MM.1S (cell line): ENCODE data around the gene TSPY1.
"Not testable (repeated sequence)": the region's sequence is repeated elsewhere in the genome, so short reads cannot be mapped to it uniquely, and the experiment has no call there.

Experiments
- DNase-seq: peaks from one replicate; pipeline ENCODE4 v3.0.0-alpha.2; 2015
- H2AFZ ChIP-seq: fragments of 300-600 bp; sonication (generic); 2 replicates; pipeline ENCODE4 v1.6.0; 2016; ENCODE audit warnings: antibody characterized with exemption, low read length
- H3F3A ChIP-seq: fragments of 300-600 bp; sonication (generic); 2 replicates; pipeline ENCODE4 v1.6.1; 2016; ENCODE audit warnings: mild to moderate bottlenecking, antibody characterized with exemption, low read length, moderate library complexity, mixed read lengths; ENCODE audit not compliant: insufficient read depth
- H3K27ac ChIP-seq: fragments of 300-600 bp; sonication (generic); 2 replicates; pipeline ENCODE4 v1.5.1; 2016; ENCODE audit warnings: mild to moderate bottlenecking, low read length
- H3K27me3 ChIP-seq: fragments of 300-600 bp; sonication (generic); replicated peaks from 2 replicates; pipeline ENCODE4 v1.6.0; 2016; ENCODE audit warnings: low read length; ENCODE audit not compliant: insufficient read depth
- H3K36me3 ChIP-seq: fragments of 300-600 bp; sonication (generic); replicated peaks from 2 replicates; pipeline ENCODE4 v1.6.1; 2016; ENCODE audit warnings: mild to moderate bottlenecking, low read length, mixed read lengths; ENCODE audit not compliant: insufficient read depth
- H3K4me1 ChIP-seq: fragments of 300-600 bp; sonication (generic); 2 replicates; pipeline ENCODE4 v1.6.1; 2016; ENCODE audit warnings: low read length, mixed read lengths
- H3K4me2 ChIP-seq: fragments of 300-600 bp; sonication (generic); 2 replicates; pipeline ENCODE4 v1.6.0; 2016; ENCODE audit warnings: low read depth, low read length
- H3K4me3 ChIP-seq: fragments of 300-600 bp; sonication (generic); 2 replicates; pipeline ENCODE4 v1.5.1; 2016; ENCODE audit warnings: low read length, mixed read lengths
- H3K79me2 ChIP-seq: fragments of 300-600 bp; sonication (generic); 2 replicates; pipeline ENCODE4 v1.6.1; 2016; ENCODE audit warnings: mixed run types, low read length, mixed read lengths
- H3K9ac ChIP-seq: fragments of 300-600 bp; sonication (generic); 2 replicates; pipeline ENCODE4 v1.6.1; 2016; ENCODE audit warnings: low read length, mixed read lengths
- H3K9me2 ChIP-seq: fragments of 300-600 bp; sonication (generic); replicated peaks from 2 replicates; pipeline ENCODE4 v1.6.1; 2016; ENCODE audit warnings: mild to moderate bottlenecking, low read length, mixed read lengths; ENCODE audit not compliant: insufficient read depth
- H3K9me3 ChIP-seq: fragments of 300-600 bp; sonication (generic); replicated peaks from 2 replicates; pipeline ENCODE4 v1.6.1; 2016; ENCODE audit warnings: mild to moderate bottlenecking, low read length, mixed read lengths; ENCODE audit not compliant: insufficient read depth
- H4K20me1 ChIP-seq: fragments of 300-600 bp; sonication (generic); 2 replicates; pipeline ENCODE4 v1.6.1; 2016; ENCODE audit warnings: mild to moderate bottlenecking, low read length, moderate library complexity, mixed read lengths; ENCODE audit not compliant: insufficient read depth

TSPY1 gene, protein sequence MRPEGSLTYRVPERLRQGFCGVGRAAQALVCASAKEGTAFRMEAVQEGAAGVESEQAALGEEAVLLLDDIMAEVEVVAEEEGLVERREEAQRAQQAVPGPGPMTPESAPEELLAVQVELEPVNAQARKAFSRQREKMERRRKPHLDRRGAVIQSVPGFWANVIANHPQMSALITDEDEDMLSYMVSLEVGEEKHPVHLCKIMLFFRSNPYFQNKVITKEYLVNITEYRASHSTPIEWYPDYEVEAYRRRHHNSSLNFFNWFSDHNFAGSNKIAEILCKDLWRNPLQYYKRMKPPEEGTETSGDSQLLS

DNA sequence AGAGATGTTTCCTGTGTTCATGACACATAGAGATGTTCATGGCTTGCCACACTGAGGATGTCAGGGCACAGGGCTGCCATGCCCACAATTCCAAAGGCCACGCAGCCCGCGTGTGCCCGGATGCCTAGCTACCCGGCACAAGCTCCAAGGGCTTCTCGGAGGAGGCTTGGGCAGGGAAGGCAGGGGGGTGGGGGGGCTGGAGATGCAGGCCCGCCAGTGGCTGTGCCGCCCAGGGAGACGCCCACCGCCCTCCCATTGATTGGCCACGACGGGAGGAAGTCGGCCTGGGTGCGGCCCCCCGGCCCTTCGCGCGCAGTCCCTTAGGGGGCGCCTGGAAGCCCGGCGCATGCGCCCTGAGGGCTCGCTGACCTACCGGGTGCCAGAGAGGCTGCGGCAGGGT lies at the start of gene TSPY1:
TSS of gene TSPY1 (plus strand) at position 301 of the 400 bp plus-strand sequence. CDS start at position 347, 46 bp downstream.
- H3K4me2 ChIP-seq, H3K79me2 ChIP-seq: not testable (repeated sequence)

DNA sequence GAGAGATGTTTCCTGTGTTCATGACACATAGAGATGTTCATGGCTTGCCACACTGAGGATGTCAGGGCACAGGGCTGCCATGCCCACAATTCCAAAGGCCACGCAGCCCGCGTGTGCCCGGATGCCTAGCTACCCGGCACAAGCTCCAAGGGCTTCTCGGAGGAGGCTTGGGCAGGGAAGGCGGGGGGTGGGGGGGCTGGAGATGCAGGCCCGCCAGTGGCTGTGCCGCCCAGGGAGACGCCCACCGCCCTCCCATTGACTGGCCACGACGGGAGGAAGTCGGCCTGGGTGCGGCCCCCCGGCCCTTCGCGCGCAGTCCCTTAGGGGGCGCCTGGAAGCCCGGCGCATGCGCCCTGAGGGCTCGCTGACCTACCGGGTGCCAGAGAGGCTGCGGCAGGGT lies 20.2 kb downstream of the TSPY1 start, which contains the start of gene TSPY9:
TSS of gene TSPY9 (plus strand) at position 301 of the 400 bp plus-strand sequence. CDS start at position 347, 46 bp downstream.
- not testable (repeated sequence) for H3K27me3 ChIP-seq, H3K4me1 ChIP-seq, H3K9me2 ChIP-seq, H2AFZ ChIP-seq, H3K36me3 ChIP-seq, H3K9me3 ChIP-seq, H3K27ac ChIP-seq, DNase-seq, H3K4me2 ChIP-seq, H4K20me1 ChIP-seq, H3K79me2 ChIP-seq, H3F3A ChIP-seq, H3K4me3 ChIP-seq, H3K9ac ChIP-seq

More for the DNA sequence above, at the start of gene TSPY1:
- not testable (repeated sequence) for H3K9ac ChIP-seq, H4K20me1 ChIP-seq, DNase-seq, H3K27ac ChIP-seq, H3K27me3 ChIP-seq, H3K9me2 ChIP-seq, H3K36me3 ChIP-seq, H3F3A ChIP-seq, H3K9me3 ChIP-seq, H3K4me1 ChIP-seq, H2AFZ ChIP-seq, H3K4me3 ChIP-seq

DNA sequence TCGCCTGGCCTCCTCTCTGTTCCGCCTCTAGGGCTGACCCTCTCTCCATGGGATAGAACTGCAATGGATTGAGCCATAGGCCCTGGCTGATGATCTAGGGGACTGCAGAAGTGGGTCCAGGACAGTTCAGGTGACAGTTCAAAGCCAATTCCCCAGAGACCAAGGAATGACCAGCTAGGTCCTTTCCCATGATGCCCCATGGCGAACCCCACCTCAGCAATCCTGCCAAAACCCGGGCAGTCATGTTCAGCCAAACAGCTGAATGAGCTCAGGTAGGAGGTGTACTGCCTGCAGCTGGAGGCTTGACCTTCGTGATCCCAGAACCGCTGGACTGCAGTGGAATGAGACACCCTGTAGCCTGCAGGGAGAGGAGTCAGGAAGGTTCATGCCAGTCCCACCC lies 37.6 kb downstream of the TSPY1 start:
- not testable (repeated sequence) for H2AFZ ChIP-seq, H3K27me3 ChIP-seq, H3K36me3 ChIP-seq, H3K9me3 ChIP-seq, H3K79me2 ChIP-seq, DNase-seq, H3K9ac ChIP-seq, H3K4me1 ChIP-seq, H3F3A ChIP-seq, H4K20me1 ChIP-seq, H3K4me2 ChIP-seq, H3K9me2 ChIP-seq, H3K4me3 ChIP-seq, H3K27ac ChIP-seq

DNA sequence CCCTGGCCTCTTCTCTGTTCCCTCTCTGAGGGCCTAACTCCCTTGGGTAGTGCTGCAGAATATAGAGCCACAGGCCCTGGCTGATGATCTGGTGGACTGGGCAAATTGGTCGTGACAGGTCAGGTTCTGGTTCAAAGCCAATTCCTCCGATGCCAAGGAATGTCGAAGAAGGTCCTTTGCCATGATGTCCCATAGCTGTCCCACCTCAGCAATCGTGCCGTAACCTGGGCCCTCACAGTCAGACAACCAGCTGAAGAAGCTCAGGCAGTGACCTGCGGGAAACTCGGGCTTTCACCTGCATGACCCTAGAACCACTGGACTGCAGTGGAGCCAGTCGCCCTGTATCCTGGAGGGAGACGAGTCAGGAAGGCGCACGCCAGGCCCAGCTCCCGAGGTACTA lies 49.5 kb downstream of the TSPY1 start:
- not testable (repeated sequence) for H3K9me2 ChIP-seq, H3K4me3 ChIP-seq, H4K20me1 ChIP-seq, H3K9ac ChIP-seq, H2AFZ ChIP-seq, H3K79me2 ChIP-seq, H3F3A ChIP-seq, H3K4me1 ChIP-seq, H3K27ac ChIP-seq, H3K4me2 ChIP-seq, DNase-seq, H3K9me3 ChIP-seq, H3K36me3 ChIP-seq, H3K27me3 ChIP-seq
